ENCODE results near the gene CLINT1.

CLINT1 gene

DNA sequence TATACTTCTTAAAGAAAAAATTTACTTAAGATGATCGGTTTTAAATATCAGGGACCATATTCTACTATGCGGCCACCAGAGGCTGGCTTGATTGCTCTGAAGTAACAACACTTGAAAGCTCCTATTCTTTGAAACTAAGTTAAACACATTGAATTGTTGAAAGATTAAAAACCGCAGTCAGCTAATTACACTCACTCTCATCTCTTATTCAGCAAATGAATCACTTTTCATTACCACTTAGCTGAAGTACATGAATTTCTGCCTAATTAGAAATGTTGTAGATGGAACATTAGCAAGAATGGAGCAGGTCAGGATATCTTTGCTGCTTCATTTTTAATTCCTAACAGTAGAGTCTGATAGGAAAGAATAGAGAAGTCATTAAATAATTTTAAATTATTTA, 73.1 kb downstream of the CLINT1 start:
- DNase-seq (ENCODE audit: low spot score), result no peak
- TF ChIP-seq, protein P1, sequence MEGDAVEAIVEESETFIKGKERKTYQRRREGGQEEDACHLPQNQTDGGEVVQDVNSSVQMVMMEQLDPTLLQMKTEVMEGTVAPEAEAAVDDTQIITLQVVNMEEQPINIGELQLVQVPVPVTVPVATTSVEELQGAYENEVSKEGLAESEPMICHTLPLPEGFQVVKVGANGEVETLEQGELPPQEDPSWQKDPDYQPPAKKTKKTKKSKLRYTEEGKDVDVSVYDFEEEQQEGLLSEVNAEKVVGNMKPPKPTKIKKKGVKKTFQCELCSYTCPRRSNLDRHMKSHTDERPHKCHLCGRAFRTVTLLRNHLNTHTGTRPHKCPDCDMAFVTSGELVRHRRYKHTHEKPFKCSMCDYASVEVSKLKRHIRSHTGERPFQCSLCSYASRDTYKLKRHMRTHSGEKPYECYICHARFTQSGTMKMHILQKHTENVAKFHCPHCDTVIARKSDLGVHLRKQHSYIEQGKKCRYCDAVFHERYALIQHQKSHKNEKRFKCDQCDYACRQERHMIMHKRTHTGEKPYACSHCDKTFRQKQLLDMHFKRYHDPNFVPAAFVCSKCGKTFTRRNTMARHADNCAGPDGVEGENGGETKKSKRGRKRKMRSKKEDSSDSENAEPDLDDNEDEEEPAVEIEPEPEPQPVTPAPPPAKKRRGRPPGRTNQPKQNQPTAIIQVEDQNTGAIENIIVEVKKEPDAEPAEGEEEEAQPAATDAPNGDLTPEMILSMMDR (IDR thresholded peaks at IDR 0.05; ENCODE audit: borderline replicate concordance, control extremely low read depth, extremely low read depth, insufficient read depth, missing control alignments), result no peak
- in situ Hi-C loops (cut with MboI; ENCODE audit: low sequenced_read_pairs, unreplicated experiment), result no loop called here

DNA sequence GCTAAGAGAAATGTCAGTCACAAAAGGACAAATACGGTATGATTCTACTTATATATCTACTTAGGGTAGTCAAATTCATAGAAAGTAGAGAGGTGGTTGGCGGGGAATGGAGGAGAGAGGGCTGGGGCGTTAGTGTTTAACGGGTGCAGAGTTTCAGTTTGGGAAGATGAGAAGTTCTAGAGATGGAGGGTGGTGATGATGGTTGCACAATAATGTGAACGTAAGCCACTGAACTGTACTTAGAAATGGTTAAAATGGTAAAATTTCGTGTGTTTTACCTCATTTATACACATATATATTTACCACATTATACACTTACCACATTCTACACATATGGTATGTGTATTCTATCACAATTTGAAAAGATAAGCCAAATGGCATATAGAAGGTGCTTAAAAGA, 79.7 kb downstream of the CLINT1 start:
- in situ Hi-C loops (cut with MboI; ENCODE audit: low sequenced_read_pairs, unreplicated experiment), result no loop called here
- no peak for DNase-seq (ENCODE audit: low spot score)
- TF ChIP-seq, protein P1 (IDR thresholded peaks at IDR 0.05; ENCODE audit: borderline replicate concordance, control extremely low read depth, extremely low read depth, insufficient read depth, missing control alignments), result no peak

DNA sequence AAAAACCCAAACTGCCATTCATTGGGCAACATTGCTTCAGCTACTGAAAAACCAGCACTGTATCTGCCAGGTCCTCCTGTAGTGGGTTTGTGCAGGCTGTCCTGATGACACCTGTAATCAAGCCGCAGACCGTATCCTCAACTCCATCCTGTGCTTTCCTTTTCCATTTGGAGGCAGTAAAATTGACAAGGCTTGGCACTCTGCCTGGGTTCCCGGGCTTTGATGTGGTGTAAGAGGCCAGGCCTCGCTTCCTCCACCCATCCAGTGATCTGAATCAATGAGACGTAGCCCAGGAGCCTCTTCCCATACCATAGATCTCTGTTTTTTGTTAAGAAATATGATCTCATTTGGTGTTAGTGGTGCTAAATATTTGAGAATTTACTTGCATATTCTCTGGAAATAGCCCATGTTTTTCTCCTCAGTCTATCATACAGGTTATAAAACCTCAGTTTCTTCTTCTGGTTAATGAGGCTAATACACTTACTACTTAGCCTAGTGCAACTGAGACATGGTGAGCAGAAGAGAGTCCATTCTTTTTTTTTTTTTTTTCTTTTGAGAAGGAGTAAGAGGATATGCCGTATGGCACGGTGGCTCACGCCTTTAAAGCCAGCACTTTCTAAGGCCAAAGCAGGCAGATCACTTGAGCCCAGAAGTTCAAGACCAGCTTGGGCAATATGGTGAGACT, 80.7 kb downstream of the CLINT1 start:
- in situ Hi-C loops (cut with MboI; ENCODE audit: low sequenced_read_pairs, unreplicated experiment), result no loop called here
- TF ChIP-seq, protein P1 (IDR thresholded peaks at IDR 0.05; ENCODE audit: borderline replicate concordance, control extremely low read depth, extremely low read depth, insufficient read depth, missing control alignments), result no peak
- no peak for DNase-seq (ENCODE audit: low spot score)

DNA sequence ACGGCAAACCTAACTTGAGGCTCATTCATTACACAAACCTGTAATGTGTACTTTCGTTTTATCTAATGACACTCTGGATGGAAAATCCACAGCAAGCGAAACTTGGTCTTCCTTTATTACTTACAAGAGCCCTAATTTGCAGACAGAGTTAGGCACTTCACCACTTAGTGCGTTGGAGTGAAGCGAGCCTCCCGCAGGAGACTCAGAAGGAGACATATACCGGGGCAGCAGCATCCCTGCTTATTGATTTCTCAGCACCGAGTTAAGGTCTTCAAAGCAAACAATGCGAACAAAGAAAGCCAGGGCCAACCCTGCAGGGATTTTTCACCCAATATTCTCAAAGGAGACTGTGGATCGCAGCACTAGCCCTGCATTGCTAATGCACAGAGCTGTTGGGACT, 86.8 kb downstream of the CLINT1 start:
- in situ Hi-C loops (cut with MboI; ENCODE audit: low sequenced_read_pairs, unreplicated experiment), result no loop called here
- TF ChIP-seq, protein P1 (IDR thresholded peaks at IDR 0.05; ENCODE audit: borderline replicate concordance, control extremely low read depth, extremely low read depth, insufficient read depth, missing control alignments), result no peak
- DNase-seq (ENCODE audit: low spot score), result no peak

DNA sequence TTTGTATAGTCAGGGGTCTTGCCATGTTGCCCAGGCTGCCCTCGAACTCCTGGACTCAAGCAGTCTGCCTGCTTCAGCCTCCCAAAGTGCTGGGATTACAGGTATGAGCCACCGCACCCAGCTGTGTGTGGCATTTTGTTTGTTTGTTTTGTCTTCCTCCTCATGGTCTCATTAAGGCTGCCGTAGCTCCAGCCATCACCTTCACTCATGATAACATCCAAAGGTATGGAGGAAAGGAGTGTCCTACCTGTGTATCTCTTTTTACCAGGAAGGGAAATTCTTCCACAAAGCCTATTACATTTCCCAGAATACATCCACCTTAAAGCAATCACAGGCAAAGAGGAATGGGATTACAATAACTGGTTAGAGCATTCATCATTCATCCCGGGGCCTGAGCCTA, 88.3 kb downstream of the CLINT1 start:
- in situ Hi-C loops (cut with MboI; ENCODE audit: low sequenced_read_pairs, unreplicated experiment), result no loop called here
- TF ChIP-seq, protein P1 (IDR thresholded peaks at IDR 0.05; ENCODE audit: borderline replicate concordance, control extremely low read depth, extremely low read depth, insufficient read depth, missing control alignments), result no peak
- no peak for DNase-seq (ENCODE audit: low spot score)

DNA sequence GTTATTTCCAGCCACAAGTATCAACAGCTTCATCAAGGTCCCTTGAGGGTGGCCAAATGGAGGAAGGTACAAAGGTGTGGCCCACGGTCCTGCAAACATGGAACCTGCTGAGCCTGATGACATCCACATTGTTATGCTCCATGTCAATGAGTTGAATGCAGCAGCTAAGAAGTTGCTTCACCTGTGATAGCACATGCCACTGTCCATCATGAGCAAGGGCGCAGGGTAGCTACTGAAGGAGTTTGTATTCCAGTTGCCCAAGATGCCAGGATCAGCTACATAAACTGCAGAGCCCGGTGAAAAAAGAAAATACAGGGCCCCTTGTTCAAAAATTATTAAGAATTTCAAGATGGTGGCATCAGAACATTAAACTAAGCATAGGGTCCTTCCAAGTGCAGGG, 91.3 kb downstream of the CLINT1 start:
- DNase-seq (ENCODE audit: low spot score), result no peak
- in situ Hi-C loops (cut with MboI; ENCODE audit: low sequenced_read_pairs, unreplicated experiment), result no loop called here
- TF ChIP-seq, protein P1 (IDR thresholded peaks at IDR 0.05; ENCODE audit: borderline replicate concordance, control extremely low read depth, extremely low read depth, insufficient read depth, missing control alignments), result no peak
